H1 (cell line): ENCODE results near the gene ARPP19. TPM values are rescaled to one million over a fixed set of nuclear protein-coding genes. Genes with fewer than 3 reads are reported as not detected.

Experiments
- CTCF ChIA-PET: fragments of 300-600 bp; sonication (Branson Sonifier 250); formaldehyde crosslinking; loops from one replicate; lab custom pipeline; 2021; ENCODE audit not compliant: partially characterized antibody; lab: Charles Lee
- POLR2A ChIA-PET: fragments of 300-600 bp; sonication (Branson Sonifier 250); formaldehyde crosslinking; loops from one replicate; lab custom pipeline; 2021; ENCODE audit warnings: inconsistent platforms; ENCODE audit not compliant: partially characterized antibody; lab: Charles Lee
- DNase-seq, 2 experiments: peaks; one replicate each; pipeline versions ENCODE4 v3.0.0 to v3.0.0-alpha.2; 2010 to 2022; ENCODE audit warnings: low spot score in 2 of 2, low read depth in 1 of 2, mixed read lengths in 1 of 2
- FAIRE-seq: peaks from 2 replicates; lab custom pipeline; 2011; peaks lifted over from hg19 to GRCh38; lab: Jason Lieb, UNC
- H2AFZ ChIP-seq: 2 replicates; pipeline ENCODE4 v1.8.1; 2012; ENCODE audit warnings: low read length, inconsistent platforms
- H2AK5ac ChIP-seq: 2 replicates; pipeline ENCODE4 v1.6.1; 2013; ENCODE audit warnings: low read depth, low read length
- H2BK120ac ChIP-seq: replicated peaks from 2 replicates; pipeline ENCODE3; 2013; ENCODE audit warnings: low read depth, low read length, inconsistent platforms
- H2BK12ac ChIP-seq: 2 replicates; pipeline ENCODE4 v1.6.1; 2013; ENCODE audit warnings: low read depth, low read length
- H2BK15ac ChIP-seq: 2 replicates; pipeline ENCODE4 v1.6.1; 2013; ENCODE audit warnings: low read length
- H2BK20ac ChIP-seq: 2 replicates; pipeline ENCODE4 v1.6.1; 2013; ENCODE audit warnings: low read length
- H2BK5ac ChIP-seq: 2 replicates; pipeline ENCODE4 v1.6.1; 2013; ENCODE audit warnings: low read depth, low read length
- H3K14ac ChIP-seq: 2 replicates; pipeline ENCODE4 v1.6.1; 2013; ENCODE audit warnings: inconsistent platforms; ENCODE audit not compliant: insufficient read length
- H3K18ac ChIP-seq: 2 replicates; pipeline ENCODE4 v1.6.1; 2013; ENCODE audit warnings: low read length; ENCODE audit errors: extremely low read depth
- H3K23ac ChIP-seq: 2 replicates; pipeline ENCODE4 v1.6.1; 2013; ENCODE audit warnings: inconsistent platforms; ENCODE audit not compliant: insufficient read length
- H3K23me2 ChIP-seq: 2 replicates; pipeline ENCODE4 v1.6.1; 2013; ENCODE audit warnings: low read depth, low read length
- H3K27ac ChIP-seq: 2 replicates; pipeline ENCODE4 v1.6.1; 2011; ENCODE audit warnings: low read depth, low read length, inconsistent platforms
- H3K27me3 ChIP-seq, 4 experiments: replicated peaks in 1 of 4; 1 replicate in 1 of 4; 2 replicates in 3 of 4; pipeline versions ENCODE4 v1.6.1 to v1.8.1; 2011 to 2013; ENCODE audit warnings: low read length in 3 of 4, mild to moderate bottlenecking in 3 of 4, inconsistent platforms in 2 of 4, mixed read lengths in 2 of 4, moderate library complexity in 1 of 4; ENCODE audit not compliant: control insufficient read depth in 3 of 4, insufficient read depth in 3 of 4; ENCODE audit errors: extremely low read depth in 1 of 4
- H3K36me3 ChIP-seq, 4 experiments: 2 replicates each; pipeline versions ENCODE4 v1.6.1 to v1.8.1; 2011 to 2013; ENCODE audit warnings: mild to moderate bottlenecking in 4 of 4, low read length in 3 of 4, moderate library complexity in 2 of 4, control low read depth in 1 of 4, inconsistent platforms in 1 of 4; ENCODE audit not compliant: insufficient read depth in 4 of 4, control insufficient read depth in 2 of 4
- H3K4ac ChIP-seq: replicated peaks from 2 replicates; pipeline ENCODE3; 2013; ENCODE audit warnings: low read length, low read depth, mixed read lengths, inconsistent platforms; ENCODE audit not compliant: insufficient read length
- H3K4me1 ChIP-seq, 4 experiments: replicated peaks in 1 of 4; 1 replicate in 1 of 4; 2 replicates in 3 of 4; pipeline versions ENCODE4 v1.6.1 to v1.8.1; 2011 to 2013; ENCODE audit warnings: low read length in 3 of 4, inconsistent platforms in 2 of 4, mixed read lengths in 1 of 4; ENCODE audit not compliant: insufficient read depth in 4 of 4, control insufficient read depth in 3 of 4
- H3K4me2 ChIP-seq, 2 experiments: 2 replicates each; pipeline versions ENCODE4 v1.6.1 to v1.8.1; 2011 to 2013; ENCODE audit warnings: low read depth in 2 of 2, low read length in 2 of 2, control low read depth in 1 of 2, inconsistent platforms in 1 of 2, mild to moderate bottlenecking in 1 of 2; ENCODE audit not compliant: insufficient read depth in 1 of 2
- H3K4me3 ChIP-seq, 4 experiments: fragments of 200-600, 300-600 bp in 1 of 4; sonication (generic), shearing (Covaris generic), sonication (Bioruptor Twin) in 1 of 4; 2 replicates each; pipeline versions ENCODE4 v1.5.1 to v1.8.1; 2011 to 2016; ENCODE audit warnings: low read length in 4 of 4, low read depth in 3 of 4, control low read depth in 2 of 4, inconsistent platforms in 2 of 4, mild to moderate bottlenecking in 2 of 4, mixed read lengths in 1 of 4, moderate library complexity in 1 of 4; ENCODE audit not compliant: insufficient read depth in 2 of 4; ENCODE audit errors: extremely low read depth in 1 of 4
- H3K56ac ChIP-seq: replicated peaks from 2 replicates; pipeline ENCODE3; 2013; ENCODE audit warnings: low read depth, mild to moderate bottlenecking, mixed read lengths, low read length, inconsistent platforms; ENCODE audit not compliant: insufficient read length
- H3K79me1 ChIP-seq: 2 replicates; pipeline ENCODE4 v1.6.1; 2013; ENCODE audit warnings: low read depth, low read length, control low read depth
- H3K79me2 ChIP-seq, 2 experiments: 2 replicates each; pipeline versions ENCODE4 v1.6.1 to v1.8.1; 2012 to 2013; ENCODE audit warnings: low read length in 2 of 2, mild to moderate bottlenecking in 2 of 2, inconsistent platforms in 1 of 2; ENCODE audit not compliant: insufficient read depth in 2 of 2, control insufficient read depth in 1 of 2
- H3K9ac ChIP-seq, 4 experiments: replicated peaks in 1 of 4; 1 replicate in 1 of 4; 2 replicates in 3 of 4; pipeline versions ENCODE4 v1.6.1 to v1.8.1; 2011 to 2013; ENCODE audit warnings: low read depth in 3 of 4, low read length in 3 of 4, control low read depth in 2 of 4, mild to moderate bottlenecking in 2 of 4, moderate library complexity in 2 of 4, inconsistent platforms in 1 of 4; ENCODE audit errors: extremely low read depth in 1 of 4
- H3K9me3 ChIP-seq, 2 experiments: 2 replicates each; pipeline versions ENCODE4 v1.6.1 to v1.8.1; 2012 to 2013; ENCODE audit warnings: mild to moderate bottlenecking in 2 of 2, moderate library complexity in 2 of 2, control low read depth in 1 of 2, inconsistent platforms in 1 of 2, low read depth in 1 of 2, low read length in 1 of 2, mixed read lengths in 1 of 2; ENCODE audit not compliant: insufficient read depth in 2 of 2
- H4K20me1 ChIP-seq, 2 experiments: replicated peaks in 1 of 2; 2 replicates each; pipeline versions ENCODE3 to v1.8.1; 2011 to 2013; ENCODE audit warnings: inconsistent platforms in 2 of 2, low read length in 2 of 2, mild to moderate bottlenecking in 1 of 2; ENCODE audit not compliant: insufficient read depth in 2 of 2, control insufficient read depth in 1 of 2
- H4K5ac ChIP-seq: 2 replicates; pipeline ENCODE4 v1.6.1; 2013; ENCODE audit warnings: low read length, low read depth, mixed read lengths, inconsistent platforms; ENCODE audit not compliant: insufficient read length
- H4K8ac ChIP-seq: 2 replicates; pipeline ENCODE4 v1.8.0; 2013; ENCODE audit warnings: mild to moderate bottlenecking, moderate library complexity, low read length, inconsistent platforms; ENCODE audit not compliant: insufficient read depth; ENCODE audit errors: extremely low read depth
- H4K91ac ChIP-seq: replicated peaks from 2 replicates; pipeline ENCODE3; 2013; ENCODE audit warnings: low read length, mixed read lengths, inconsistent platforms; ENCODE audit not compliant: insufficient read length
- KDM5A ChIP-seq: fragments of 200-600 bp; IDR thresholded peaks from 2 replicates; pipeline ENCODE4 v1.7.1; 2012; ENCODE audit warnings: mild to moderate bottlenecking, low read length, inconsistent platforms, mixed read lengths
- SAP30 ChIP-seq: fragments of 300-600 bp; sonication (generic); IDR thresholded peaks from 2 replicates; pipeline ENCODE4 v1.7.1; 2012; ENCODE audit warnings: low read length, moderate library complexity, mild to moderate bottlenecking, inconsistent platforms; ENCODE audit not compliant: insufficient read depth, insufficient replicate concordance
- USF2 ChIP-seq: IDR thresholded peaks from 2 replicates; pipeline ENCODE4 v1.6.1; 2011; ENCODE audit warnings: low read length, improper control_type of control experiment
- WGBS, 2 experiments: shearing (Covaris generic) in 1 of 2; methylation state at CpG; one replicate each; pipeline versions ENCODE4 v1.1.6 to v1.1.7; 2013 to 2015; ENCODE audit warnings: low lambda C conversion rate in 2 of 2, mixed read lengths in 2 of 2, inconsistent platforms in 1 of 2, low coverage in 1 of 2, missing lambda C conversion rate in 1 of 2; ENCODE audit not compliant: insufficient replicate concordance in 2 of 2, insufficient coverage in 1 of 2, insufficient read length in 1 of 2; ENCODE audit errors: extremely low coverage in 1 of 2, missing lambda C conversion rate in 1 of 2; 5-methylcytosine and 5-hydroxymethylcytosine counted together
- polyA plus RNA-seq, 7 experiments: library from polyadenylated mRNA; depleted of rRNA in 3 of 7; stranded (reverse) in 5 of 7; unstranded in 2 of 7; fragments of >200 nt in 5 of 7; fragments of 200-250 nt in 2 of 7; gene quantifications; 1 replicate in 5 of 7; 2 replicates in 1 of 7; 4 replicates in 1 of 7; pipeline versions ENCODE4 v1.2.1 to v1.2.3, GENCODE V29; 2011 to 2013; ENCODE audit warnings: missing spikeins in 2 of 7, mixed read lengths in 2 of 7
- total RNA-seq: library from RNA; stranded (reverse); fragmentation: NEBNext Ultra II Directional; extraction: Animal tissue kit (Norgen Biotek cat#: 25700); gene quantifications from 2 replicates; pipeline ENCODE4 v1.2.1, GENCODE V29; 2021

ARPP19 gene
- total and polyA plus RNA-seq, 2 of the 8 experiments (the other 6 are each of a cell fraction or from before 2014, with no cell fraction given): 81.9 to 274 TPM

- H3K79me1 ChIP-seq: peaks cover 3% of the 10 kb centered on the region; the same call in 1 of the 2 replicates
- H2BK5ac ChIP-seq: no peak overlapping the region
- no peaks in the 10 kb centered on the region for H3K23me2 ChIP-seq
- no peak overlapping the region for H3K4me3 ChIP-seq
- peaks cover 19 to 22% of the 10 kb centered on the region in 2 experiments for H4K20me1 ChIP-seq
- H4K5ac ChIP-seq: no peak overlapping the region
- no peak overlapping the region for H3K9ac ChIP-seq
- FAIRE-seq: no peak
- ChIA-PET POLR2A (interaction anchor here (0.7 to 4.0 kb wide), 3 partner anchors 10 to 170 kb away, joined by 3 to 12 read pairs (median 3); partner anchors contain the start of gene ARPP19), CTCF (interaction anchor here (1.1 to 2.4 kb wide), 8 partner anchors 9 to 305 kb away, joined by 3 to 5 read pairs (median 3); no protein-coding TSS in a partner anchor)
- H4K8ac ChIP-seq: no peak overlapping the region
- H3K27me3 ChIP-seq: no peaks in the 10 kb centered on the region
- H3K9me3 ChIP-seq: no peaks in the 10 kb centered on the region
- no peak overlapping the region for H3K18ac ChIP-seq
- no peak overlapping the region for H3K14ac ChIP-seq
- DNase-seq: no peak
- WGBS, 2 experiments: 88% methylated on average over 6 of the region's 6 CpGs; no CpG with 5 or more reads in 1 of the 2 experiments
- no peak overlapping the region for H3K4me2 ChIP-seq
- H2AFZ ChIP-seq: no peak overlapping the region
- no peak overlapping the region for H2BK20ac ChIP-seq
- no peak overlapping the region for H3K27ac ChIP-seq
- TF ChIP-seq KDM5A: no peak
- no peak for TF ChIP-seq SAP30
- TF ChIP-seq USF2: no peak
- H3K23ac ChIP-seq: no peak overlapping the region
- H3K4me1 ChIP-seq: peaks cover 0 to 7% (median 0%) of the 10 kb centered on the region in 4 experiments; a peak in 2 of 7 replicates
- H3K79me2 ChIP-seq: peaks cover 30 to 99% of the 10 kb centered on the region in 2 experiments
- H4K91ac ChIP-seq: no peak overlapping the region
- no peak overlapping the region for H2BK12ac ChIP-seq
- H3K4ac ChIP-seq: no peak overlapping the region
- no peak overlapping the region for H3K56ac ChIP-seq
- H2AK5ac ChIP-seq: no peak overlapping the region
- H3K36me3 ChIP-seq: peaks cover 0 to 34% (median 12%) of the 10 kb centered on the region in 4 experiments; a peak in 5 of 8 replicates
- H2BK15ac ChIP-seq: no peak overlapping the region
- H2BK120ac ChIP-seq: no peak overlapping the region
These were observed 9.8 kb downstream of the ARPP19 start for GRCh38 chr15:52559022-52559421.
